Adrenal gland (tissue), 12 donors: Measurements from ENCODE around the gene CCS. TPM values are rescaled to one million over a fixed set of nuclear protein-coding genes. Genes with fewer than 3 reads are reported as not detected.

ENCODE experiments used
- DNase-seq, 7 donors: peaks; one replicate each; pipeline ENCODE4 v3.0.0-alpha.2; 2019 to 2020
- H3K27ac ChIP-seq, 5 donors: fragments of 200-600 bp; sonication (generic) in 4 of 5; 1 replicate in 3 of 5; 2 replicates in 2 of 5; pipeline versions ENCODE4 v1.5.1 to v1.8.0; 2016 to 2020; ENCODE audit warnings: mild to moderate bottlenecking in 1 of 5
- H3K27me3 ChIP-seq: fragments of 200-600 bp; 2 replicates; pipeline ENCODE4 v1.8.0; 2021
- H3K36me3 ChIP-seq, 2 donors: fragments of 200-600 bp; replicated peaks in 1 of 2; 1 replicate in 1 of 2; 2 replicates in 1 of 2; pipeline versions ENCODE4 v1.5.1 to v1.8.0; 2018 to 2022
- H3K4me1 ChIP-seq, 2 donors: fragments of 200-600 bp; replicated peaks in 1 of 2; 1 replicate in 1 of 2; 2 replicates in 1 of 2; pipeline versions ENCODE4 v1.5.1 to v1.8.0; 2018 to 2021
- H3K4me3 ChIP-seq, 4 donors: fragments of 200-600 bp; sonication (generic) in 3 of 4; one replicate each; pipeline ENCODE4 v1.5.1; 2016 to 2018
- H3K9me3 ChIP-seq, 3 donors: fragments of 200-600 bp; sonication (generic) in 1 of 3; replicated peaks in 1 of 3; 1 replicate in 2 of 3; 2 replicates in 1 of 3; pipeline versions ENCODE4 v1.5.1 to v1.8.0; 2016 to 2021
- CTCF ChIP-seq, 6 experiments: fragments of 450-650 bp in 4 of 6; fragments of 200-600 bp in 2 of 6; sonication (generic) in 1 of 6; IDR thresholded peaks; 1 replicate in 5 of 6; 2 replicates in 1 of 6; pipeline versions ENCODE4 v1.5.1 to v1.8.0; 2016 to 2021; ENCODE audit warnings: antibody characterized with exemption in 6 of 6, mild to moderate bottlenecking in 2 of 6, moderate library complexity in 1 of 6
- POLR2A ChIP-seq, 2 donors: fragments of 450-650 bp; IDR thresholded peaks; one replicate each; pipeline ENCODE4 v1.6.1; 2017; ENCODE audit warnings: antibody characterized with exemption in 2 of 2, mild to moderate bottlenecking in 2 of 2, moderate library complexity in 1 of 2
- WGBS, 4 donors: extraction: QIAGEN DNeasy Blood & Tissue Kit in 2 of 4; methylation state at CpG; one replicate each; pipeline versions ENCODE4 v1.1.5 to v1.1.7; 2013 to 2017; 5-methylcytosine and 5-hydroxymethylcytosine counted together
- intact Hi-C, 2 donors: fragments of 100-400 bp; cut with DNase I; formaldehyde crosslinking; loops; one replicate each; pipeline versions ENCODE4 v1.14.1 to v1.15.0; 2022 to 2023
- polyA plus RNA-seq, 3 donors: library from polyadenylated mRNA; stranded (reverse); fragments of 200-250 nt in 2 of 3; fragments of 350-450 nt in 1 of 3; fragmentation: Illumina TruSeq in 1 of 3; extraction: RNeasy Lipid Tissue Mini Kit (QIAGEN cat#74804) in 1 of 3; gene quantifications; one replicate each; pipeline ENCODE4 v1.2.3, GENCODE V29; 2013 to 2014
- total RNA-seq, 9 donors: library from RNA; depleted of rRNA in 4 of 9; stranded (reverse); fragments of >200 nt in 4 of 9; fragments of 120-200 nt in 1 of 9; fragmentation: NEBNext Ultra II Directional in 1 of 9; extraction: Animal tissue kit (Norgen Biotek cat#: 25700) in 1 of 9; gene quantifications; one replicate each; pipeline versions ENCODE4 v1.1.0 to v1.2.4, GENCODE V29; 2013 to 2023
- donor health status: healthy with polysubstance abuse.
- donor health status: Bipolar disorder and iron deficiency.
- donor health status: DM: yes; HTN: yes; CAD: no.
- donor health status: DM: no; HTN: no; CAD: no.
- donor health status: DM: no; HTN: no; CAD: no.
- donor health status: DM: yes; HTN: yes; CAD: no.

CCS gene
- total and polyA plus RNA-seq, 12 donors: 21.9 to 204 (median 47.8) TPM

GRCh38 chr11:66617155-66617834 lies 24.3 kb downstream of the CCS start:
- no peaks in the 10 kb centered on the region for H3K36me3 ChIP-seq
- intact Hi-C loops: no loop called here
- peaks cover 12 to 47% of the 10 kb centered on the region in 2 donors for H3K4me1 ChIP-seq
- TF ChIP-seq POLR2A (IDR thresholded peaks at IDR 0.05) (no peak), CTCF (IDR thresholded peaks at IDR 0.05) (no peak)
- no peaks in the 10 kb centered on the region for H3K27me3 ChIP-seq
- DNase-seq: peak in 6 of 7 donors; percentile 76 to 88 (median 82)
- peak overlapping the region; percentile 57 to 98 (median 82) for H3K4me3 ChIP-seq
- H3K27ac ChIP-seq: peak overlapping the region; percentile 94 to 98 (median 97)
- WGBS, 4 donors: 0 to 1% (median 0%) methylated on average over 13 to 38 of the region's 38 CpGs
- no peaks in the 10 kb centered on the region for H3K9me3 ChIP-seq

GRCh38 chr11:66619080-66619554 lies 26.1 kb downstream of the CCS start:
- Histone ChIP-seq H3K36me3 (peaks cover 0 to 8% of the 10 kb centered on the region in 2 donors), H3K4me3 (peak overlapping the region in 1 of 4 donors; percentile 77), H3K27ac (peak overlapping the region in 4 of 5 donors; percentile 17 to 97 (median 58)), H3K9me3 (no peaks in the 10 kb centered on the region), H3K27me3 (no peaks in the 10 kb centered on the region), H3K4me1 (peaks cover 12 to 63% of the 10 kb centered on the region in 2 donors)
- intact Hi-C loops: no loop called here
- DNase-seq: no peak
- 41 to 45% (median 43%) methylated on average over 4 of the region's 4 CpGs for WGBS, 4 donors
- peak in 1 of 2 donors; percentile 27 for TF ChIP-seq POLR2A (IDR thresholded peaks at IDR 0.05)
- no peak for TF ChIP-seq CTCF (IDR thresholded peaks at IDR 0.05)

GRCh38 chr11:66624450-66624849 lies 31.5 kb downstream of the CCS start:
- intact Hi-C loops: no loop called here

More at GRCh38 chr11:66624450-66624849, 31.5 kb downstream of the CCS start:
- no peak for DNase-seq
- Histone ChIP-seq H3K4me3 (no peak overlapping the region), H3K27ac (no peak overlapping the region), H3K4me1 (peaks cover 0 to 60% of the 10 kb centered on the region in 2 donors), H3K9me3 (no peaks in the 10 kb centered on the region), H3K36me3 (peaks cover 0 to 62% of the 10 kb centered on the region in 2 donors), H3K27me3 (no peaks in the 10 kb centered on the region)
- TF ChIP-seq CTCF (IDR thresholded peaks at IDR 0.05): no peak
- TF ChIP-seq POLR2A (IDR thresholded peaks at IDR 0.05): no peak
- WGBS, 4 donors: 87 to 91% (median 87%) methylated on average over 10 to 16 of the region's 16 CpGs
